HG03095 (cell line): ENCODE results near the gene KRTAP10-3.

ENCODE experiments used
- ATAC-seq: cut with Tn5 transposase; IDR thresholded peaks from one replicate; pipeline ENCODE4 v1.9.1; 2021; ENCODE audit warnings: moderate library complexity; ENCODE audit not compliant: unreplicated experiment

KRTAP10-3 gene

DNA sequence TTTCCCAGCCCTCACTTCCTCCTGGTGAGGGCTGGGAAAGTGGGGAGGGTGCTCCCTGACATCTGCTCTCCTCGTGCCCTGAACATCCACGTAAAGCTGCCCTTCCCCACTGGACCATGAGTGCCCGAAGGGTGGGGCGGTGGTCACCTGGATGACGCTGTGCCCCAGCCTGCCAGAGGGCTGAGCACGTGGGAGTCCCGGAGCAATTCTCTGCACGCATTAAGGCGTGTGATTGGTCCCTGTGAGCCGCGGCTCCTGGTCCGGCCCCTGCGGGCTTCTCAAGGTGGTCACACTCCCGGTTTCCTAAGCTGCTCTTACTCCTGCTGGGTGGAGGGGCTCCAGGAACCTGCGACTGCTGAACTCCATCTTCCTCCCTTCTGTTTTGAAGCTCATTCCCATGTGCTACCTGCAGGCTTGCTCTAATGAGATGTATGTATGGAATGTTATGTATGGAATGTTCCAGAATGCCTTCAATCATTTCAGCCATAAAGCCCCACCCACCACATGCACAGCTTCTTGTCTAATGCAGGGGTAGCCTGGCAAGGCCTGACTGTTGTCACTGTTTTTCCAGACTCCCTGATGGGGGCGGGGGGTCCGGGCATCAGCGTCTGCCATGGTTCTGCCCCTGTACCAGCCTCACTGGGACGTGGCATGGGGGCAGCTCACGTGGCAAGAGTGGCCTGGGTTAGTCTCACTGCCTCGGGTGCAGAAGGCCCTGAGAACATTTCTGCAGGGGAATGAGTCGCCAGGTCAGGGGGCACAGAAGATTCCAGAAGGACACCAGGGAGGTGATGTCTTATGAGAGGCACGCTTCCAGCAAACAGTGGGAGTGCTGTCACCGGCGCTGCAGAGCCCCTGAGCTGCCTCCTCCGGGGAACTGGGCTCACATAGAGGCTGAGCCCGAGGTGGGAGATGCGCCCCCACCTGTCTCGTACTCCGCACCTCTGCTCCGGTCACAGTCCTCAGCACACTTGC is 38.0 kb downstream of the KRTAP10-3 start:
- no peak for ATAC-seq

DNA sequence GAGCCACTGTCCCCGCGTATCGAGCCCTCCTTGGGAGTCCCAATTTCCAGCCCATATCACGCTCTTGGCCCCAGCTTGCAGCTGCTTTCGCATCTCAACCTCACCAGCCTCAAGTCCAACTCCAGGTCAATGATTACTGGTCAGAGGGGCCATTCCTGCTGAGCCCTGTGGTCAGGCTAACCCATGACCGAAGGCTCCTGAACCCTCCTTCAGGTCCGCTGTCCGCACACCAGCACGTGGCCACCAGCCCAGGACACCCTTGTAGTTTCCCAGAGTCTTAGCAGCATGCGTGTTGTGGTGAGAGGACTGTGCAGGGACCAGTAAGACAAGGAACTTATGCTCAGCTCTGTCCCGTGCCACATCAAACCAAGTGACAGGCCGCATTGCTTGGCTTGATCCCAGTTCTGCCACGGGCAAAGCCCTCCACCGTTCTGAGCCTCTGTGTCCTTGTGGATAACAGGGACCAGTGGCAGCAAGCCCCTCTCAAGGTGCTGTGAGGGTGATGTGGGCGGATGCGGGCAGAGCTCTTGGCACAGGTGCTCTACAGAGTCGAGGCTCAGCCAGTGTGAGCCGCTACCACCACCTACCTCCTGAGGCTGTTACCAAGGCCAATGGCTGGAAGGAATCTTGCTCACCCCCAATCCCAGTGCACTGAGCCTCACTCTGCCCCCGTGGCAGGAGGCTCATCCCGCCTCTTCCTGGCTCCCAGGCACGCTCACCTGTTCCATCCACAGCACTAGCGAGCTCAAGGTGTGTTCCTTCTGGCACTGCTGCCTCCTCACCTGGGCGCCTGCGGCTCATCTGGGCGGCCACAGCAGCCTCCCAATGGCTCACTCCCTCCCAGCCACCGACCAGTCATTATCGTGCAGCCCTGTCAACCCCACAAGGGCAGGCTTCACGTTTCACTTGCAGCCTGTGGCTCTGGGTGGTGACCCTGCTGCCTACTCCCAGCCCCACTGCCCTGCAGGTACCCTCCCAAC is 39.0 kb downstream of the KRTAP10-3 start:
- no peak for ATAC-seq

DNA sequence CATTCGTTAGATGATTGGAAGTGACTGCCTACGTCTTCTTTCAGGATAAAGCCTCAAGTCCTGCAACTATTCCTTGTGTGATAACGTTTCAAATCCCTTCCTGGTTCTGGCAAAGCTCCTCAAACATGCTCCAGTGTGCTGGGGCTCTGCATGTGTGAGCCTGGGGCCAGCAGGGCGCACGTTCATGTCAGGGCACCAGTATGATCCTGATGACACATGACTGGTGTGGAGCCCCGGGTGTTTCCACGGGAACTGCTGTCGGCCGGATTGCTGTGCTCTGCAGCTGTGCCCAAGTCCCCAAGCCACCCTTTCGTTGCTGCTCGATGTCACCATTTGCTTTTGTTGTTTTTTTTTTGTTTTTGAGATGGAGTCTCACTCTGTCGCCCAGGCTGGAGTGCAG is 39.9 kb downstream of the KRTAP10-3 start:
- ATAC-seq, result no peak

DNA sequence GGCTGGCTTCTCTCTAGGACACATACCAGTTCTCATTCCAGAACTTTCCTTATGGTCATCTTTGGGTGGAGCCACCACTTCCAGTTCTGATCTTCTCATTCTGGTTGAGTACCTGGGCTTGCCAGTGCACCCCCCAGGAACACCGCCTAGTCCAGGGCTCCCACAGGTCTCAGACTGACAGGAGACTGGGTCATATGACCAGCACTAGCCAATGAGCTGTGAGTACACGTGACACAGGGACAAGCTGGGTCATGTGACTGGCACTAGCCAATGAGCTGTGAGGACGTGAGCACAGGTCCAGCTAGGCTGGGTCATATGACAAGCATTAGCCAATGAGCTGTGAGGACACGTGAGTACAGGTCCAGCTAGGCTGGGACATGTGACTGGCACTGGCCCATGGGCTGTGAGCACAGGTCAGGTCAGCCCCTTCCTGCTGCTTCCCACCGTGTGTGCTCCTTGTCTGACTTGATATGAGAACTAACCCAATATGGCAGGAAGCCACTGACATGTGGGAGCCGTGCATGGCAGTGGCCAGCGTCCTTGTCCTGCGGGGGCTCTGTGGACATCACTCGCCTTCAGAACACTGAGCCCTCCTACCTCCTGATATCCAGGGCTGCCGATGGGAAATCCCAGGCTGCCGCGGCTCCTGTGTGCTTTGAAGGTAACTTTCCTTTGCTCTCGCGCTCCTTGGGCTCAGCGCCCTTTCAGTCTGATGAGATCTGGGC is 41.3 kb downstream of the KRTAP10-3 start:
- no peak for ATAC-seq

DNA sequence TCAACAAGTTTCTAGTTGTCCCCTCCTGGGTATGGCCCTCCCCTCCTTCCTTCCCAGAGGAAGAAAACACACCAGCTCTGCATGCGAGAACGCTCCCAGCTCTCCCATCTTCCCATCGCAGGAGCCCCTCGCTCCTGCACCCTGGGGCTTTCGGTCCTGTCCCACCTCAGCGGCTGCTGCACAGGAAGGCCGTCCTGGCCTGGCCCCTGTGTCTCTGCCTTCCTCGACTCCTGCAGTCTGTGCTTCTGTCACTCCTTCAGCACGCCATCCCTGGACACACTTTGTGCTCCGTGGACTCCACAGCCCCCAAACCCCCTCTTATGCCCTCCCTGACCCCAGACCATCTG is 41.8 kb downstream of the KRTAP10-3 start:
- ATAC-seq, result no peak

DNA sequence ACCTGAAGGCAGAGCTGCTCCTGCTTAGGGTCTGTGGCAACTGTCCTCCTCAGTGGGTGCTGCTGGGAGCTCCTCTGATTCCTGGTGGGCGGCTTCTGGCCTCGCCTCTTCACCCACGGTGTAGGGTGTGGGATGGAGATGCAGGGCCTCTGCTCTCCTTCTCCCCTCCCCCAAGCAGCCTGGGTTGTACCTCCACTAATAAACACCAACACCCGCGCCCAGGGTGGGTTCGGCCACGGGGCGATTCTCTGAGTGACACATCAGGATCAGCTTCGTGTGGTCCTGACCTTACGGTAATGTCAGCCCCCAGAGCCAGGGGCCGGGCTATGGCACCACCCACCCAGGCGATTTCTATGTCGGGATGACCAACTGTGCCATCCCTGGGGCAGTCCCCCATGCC is 42.3 kb downstream of the KRTAP10-3 start:
- no peak for ATAC-seq

DNA sequence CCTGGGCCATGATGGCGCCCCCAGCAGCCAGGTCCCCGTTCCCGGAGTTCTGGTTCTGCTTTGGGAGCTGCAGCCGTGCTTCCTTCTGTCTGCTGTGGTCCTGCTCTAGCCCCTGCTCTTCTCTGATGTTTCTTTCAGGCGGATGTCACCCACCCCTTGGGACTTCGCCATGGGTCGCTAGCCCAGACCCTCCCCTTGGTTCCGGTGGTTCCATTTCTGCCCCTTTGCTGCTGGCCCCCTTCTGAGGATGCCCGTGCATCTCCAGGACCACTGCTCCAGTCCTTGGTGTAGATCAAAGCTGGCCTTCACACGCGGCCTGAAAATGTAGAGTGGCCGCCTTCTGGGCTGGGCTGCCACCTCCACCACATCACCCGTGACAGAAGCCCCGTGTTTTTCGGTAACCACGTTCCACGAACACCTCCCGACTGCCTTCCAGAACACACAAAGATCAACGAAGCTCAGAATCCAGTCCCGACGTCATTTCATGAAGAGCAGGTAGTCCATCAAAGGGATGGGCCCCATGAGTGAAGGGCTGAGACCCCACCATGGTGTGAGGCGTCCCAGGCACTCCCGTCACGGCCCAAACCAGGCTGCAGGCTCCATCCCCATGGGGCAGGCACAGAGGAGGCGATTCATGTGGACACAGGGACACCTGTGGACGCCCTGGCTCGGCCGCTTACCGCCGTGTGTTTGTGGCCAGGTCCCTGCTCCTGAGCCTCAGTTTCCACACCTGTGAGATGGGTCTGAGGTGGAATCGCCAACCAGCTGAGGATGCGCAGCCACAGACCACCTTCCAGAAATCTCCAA is 43.0 kb downstream of the KRTAP10-3 start:
- ATAC-seq, result no peak

DNA sequence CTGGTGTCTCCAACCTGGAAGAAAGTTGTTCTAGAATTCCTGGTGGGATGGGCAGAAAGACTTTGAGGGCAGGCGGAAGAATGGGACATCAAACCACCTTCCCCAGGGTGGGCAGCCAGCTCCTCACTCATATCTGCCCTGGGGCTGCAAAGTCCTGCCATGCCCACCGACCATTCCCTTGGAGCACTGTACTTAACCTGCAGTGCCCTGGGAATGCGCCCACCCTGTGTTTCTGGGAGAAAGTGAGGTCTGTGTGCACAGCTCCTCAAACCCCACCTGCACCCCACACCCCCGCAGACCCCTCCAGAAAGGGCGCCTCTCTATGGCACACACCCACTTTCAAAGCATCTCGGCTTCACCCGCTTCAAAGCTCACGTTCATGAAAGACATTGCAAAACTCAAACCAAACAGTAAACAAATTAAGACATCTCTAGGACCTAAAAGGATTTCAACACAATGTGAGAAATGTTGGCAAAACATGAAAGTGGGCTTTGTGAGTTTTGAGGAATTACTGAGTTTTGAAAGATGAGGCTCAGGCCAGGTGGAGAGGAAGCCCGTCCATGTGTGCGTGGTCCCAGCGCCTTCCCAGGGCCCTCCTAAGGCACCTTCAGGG is 43.7 kb downstream of the KRTAP10-3 start:
- no peak for ATAC-seq

DNA sequence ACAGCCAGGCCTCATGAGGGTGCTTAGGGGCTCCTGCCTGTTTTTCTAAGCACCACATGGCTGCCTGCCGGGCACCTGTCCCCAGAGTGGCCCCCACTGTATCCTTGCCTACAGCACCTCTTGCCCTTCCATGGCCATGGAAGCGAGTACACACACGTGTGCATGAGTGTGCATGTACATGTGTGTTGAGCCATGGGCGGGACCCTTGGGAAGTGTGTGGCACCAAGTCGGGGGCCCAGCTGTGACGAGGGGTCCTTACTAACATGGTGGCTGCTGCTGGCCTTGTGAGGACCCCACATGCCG is 44.4 kb downstream of the KRTAP10-3 start:
- no peak for ATAC-seq

DNA sequence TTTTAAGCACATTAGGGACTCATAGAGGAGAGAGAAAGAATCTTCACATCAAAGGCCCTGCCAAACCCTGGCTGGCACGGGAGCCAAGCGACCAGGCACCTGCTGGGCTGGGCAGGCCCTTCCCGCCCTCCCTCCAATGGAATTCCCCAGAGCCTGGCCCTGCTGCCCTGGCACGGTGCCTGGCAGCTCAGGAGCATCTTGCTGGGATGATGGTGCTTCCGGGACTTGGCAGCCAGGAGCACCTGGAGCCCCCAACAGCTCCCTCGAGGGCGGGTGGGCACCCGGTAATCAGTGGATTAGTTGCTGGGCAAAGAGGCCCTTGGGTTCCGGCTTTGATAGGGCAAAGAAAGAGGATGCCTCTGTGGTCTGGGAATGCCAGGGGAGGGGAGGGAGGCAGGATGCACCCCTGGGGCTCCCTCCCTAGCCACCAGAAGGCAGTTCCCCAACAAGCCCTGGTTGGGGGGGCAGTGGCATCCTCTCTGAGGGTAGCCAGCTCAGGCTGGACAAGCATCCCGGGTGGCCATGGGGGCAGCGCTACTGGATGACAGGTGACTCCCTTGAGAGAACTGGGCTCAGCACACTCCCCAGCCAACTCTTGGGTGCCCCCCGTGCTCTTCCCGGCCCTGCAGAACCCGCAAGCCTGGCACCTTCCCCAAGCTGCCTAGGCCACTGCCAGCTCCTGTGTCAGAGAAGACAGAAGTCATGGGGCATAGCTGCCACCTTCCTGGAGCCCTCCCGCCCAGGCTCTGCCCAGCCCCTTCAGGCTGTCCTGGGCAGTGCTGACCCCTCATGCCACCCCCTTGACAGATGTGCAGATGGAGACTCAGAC is 45.0 kb downstream of the KRTAP10-3 start:
- no peak for ATAC-seq

DNA sequence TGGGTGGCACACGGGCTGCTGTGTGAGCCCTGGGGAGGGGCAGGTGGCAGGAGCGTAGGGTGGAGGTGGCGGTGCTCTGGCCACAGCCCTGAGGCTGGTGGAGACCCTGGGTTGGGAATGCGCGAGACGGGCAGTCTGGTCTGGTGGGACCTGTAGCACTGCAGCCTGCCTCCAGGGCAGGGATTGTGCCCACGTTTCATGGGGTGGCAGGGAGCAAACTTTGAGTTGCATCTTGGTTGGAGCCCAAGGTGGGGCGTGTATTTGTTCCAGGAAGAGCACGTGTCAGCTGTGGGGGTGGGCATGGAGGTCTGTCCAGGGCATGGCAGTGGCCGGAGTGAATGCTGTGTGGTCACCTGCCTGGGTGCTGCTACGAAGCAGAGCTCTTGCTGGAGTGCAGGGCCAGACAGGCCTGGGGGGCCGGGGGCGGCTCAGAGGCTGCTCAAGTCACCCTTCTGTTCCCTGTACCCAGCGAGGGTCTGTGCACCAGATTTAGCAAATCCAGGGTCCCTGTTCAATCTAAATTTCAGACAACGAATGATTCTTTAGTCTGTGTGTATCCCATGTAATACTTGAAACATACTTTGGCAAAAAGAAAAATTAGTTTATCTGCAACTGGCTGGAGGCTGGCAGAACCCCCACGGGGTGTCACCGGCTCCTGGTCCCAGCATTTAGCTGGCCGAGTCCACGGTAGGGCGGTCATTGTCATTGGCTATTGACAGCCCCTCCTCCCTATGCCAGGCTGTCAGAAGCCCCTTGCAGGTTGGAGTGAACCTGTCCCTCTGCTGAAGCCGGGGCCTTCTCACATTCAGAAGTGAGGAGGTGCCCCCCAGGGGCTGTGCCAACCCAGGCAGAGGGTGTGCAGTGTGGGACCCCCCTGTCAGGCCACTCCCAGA is 45.9 kb downstream of the KRTAP10-3 start:
- ATAC-seq, result no peak

DNA sequence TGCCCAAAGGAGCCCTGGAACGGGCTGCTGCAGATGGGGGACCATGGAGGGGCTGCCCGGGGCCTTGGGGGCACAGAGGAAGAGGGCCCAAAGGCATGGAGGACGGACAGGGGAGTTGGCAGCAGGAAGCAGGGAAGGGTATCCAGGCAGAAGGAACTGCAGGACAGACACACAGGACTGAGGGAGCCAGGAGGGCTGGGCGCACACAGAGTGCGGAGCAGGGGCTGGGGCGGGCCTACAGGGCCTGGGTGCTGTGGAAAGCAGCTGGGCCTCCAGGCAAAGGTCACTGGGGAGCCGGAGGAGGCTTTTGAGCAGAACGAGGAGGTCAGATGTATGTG is 46.7 kb downstream of the KRTAP10-3 start:
- ATAC-seq, result no peak

DNA sequence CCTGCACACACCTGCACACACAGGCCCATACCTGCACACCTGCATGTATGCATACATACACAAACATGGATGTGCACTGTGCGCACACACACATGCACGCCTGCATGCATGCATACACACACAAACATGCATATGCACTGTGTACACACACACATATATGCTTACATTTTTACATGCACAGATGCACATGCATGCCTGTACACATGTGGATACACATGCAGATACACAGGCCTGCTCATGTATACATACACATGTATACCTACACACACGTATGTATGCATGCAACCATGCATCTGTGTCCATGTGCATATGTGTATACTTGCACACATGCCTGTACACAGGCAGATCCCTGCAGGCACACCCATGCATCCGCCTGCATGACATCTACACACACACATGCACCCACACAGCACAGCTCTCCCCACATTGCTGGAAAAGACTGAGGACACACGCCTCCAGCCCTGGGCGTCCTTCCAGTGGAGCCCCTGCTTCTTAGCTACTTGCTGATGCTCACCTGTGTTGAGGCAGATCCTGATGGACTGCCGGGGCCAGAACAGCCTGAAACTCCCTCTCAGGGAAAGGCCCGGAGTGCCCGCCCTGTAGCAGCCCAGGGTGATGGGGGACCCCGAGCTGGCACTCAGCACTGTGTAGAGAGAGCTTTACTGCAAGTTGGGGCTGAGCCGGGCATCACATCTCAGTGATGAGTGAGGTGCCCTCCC is 47.2 kb downstream of the KRTAP10-3 start:
- ATAC-seq, result no peak

DNA sequence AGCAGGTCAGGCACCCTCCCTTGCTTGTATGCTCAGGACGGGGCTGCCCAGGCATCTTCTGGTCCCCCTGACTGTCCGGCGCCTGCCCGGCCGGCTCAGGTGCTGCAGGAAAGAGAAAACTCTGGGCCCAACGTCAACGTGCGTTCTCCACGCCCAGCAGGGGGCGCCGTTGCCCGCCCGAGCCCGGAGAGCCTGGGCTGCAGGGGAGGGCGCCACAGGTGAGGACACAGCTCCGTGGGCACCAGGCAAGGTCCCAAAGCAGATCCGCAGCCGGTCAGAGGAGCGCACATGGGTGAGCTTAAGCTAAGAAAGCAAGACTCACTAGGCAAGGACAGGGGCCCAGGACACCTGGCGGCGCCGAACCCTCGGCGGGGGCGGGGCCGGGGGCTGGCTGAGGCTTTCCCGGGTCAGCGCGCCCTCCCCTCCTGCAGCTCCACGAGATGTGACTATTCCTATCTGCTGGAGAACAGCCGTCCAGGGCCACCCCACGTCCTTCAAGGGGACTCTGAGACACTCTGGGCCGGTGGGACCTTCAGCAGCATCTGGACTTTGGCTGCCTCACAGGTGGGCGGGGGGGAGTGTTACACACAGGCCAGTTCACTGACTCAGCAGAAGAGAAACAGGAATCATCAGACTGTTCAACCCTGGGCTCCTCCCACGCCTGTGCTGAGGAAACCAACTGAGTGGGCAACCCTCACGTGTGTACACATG is 47.9 kb downstream of the KRTAP10-3 start:
- ATAC-seq, result no peak

DNA sequence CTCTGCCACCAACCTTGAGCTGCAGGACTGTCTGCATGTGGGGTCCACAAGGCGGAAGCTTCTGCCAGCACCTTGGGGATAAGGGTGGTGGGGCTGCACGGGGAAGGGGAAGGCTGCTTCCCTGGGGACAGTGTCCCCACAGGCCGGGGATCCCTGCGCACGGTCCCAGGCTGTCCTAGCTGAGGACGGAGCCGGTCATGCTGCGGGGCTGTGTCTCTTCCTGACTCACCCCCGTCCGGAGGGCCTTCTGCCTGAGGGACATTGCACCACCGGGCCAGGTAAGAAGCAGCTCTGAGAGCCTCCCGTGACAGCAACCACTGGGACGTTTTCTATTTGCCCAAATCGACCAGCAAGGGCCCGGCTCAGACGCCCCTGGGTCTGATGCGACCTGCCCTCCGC is 48.5 kb downstream of the KRTAP10-3 start:
- ATAC-seq, result no peak

DNA sequence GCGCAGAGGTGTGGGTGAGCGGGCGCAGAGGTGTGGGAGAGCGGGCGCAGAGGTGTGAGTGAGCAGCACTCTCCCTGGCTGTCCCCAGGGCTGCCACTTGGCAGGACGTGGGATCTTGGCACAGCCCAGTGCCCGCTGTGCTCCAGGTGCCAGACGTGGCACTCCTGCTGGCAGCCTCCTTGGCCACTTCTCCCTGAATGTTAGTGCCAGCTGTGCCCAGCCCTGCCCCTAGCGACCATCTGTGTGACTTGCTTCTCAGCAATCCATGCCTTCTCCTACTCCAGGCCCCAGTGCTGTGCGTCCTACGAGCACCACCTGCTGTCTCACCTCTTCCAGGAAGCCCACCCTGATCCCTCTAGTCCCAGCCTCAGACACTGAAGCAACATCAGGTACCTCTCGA is 49.1 kb downstream of the KRTAP10-3 start:
- no peak for ATAC-seq
